OCI-LY7 (cell line): ENCODE measurements around the gene ATP6V0E2.

Source experiments
- EZH2phosphoT487 ChIP-seq: fragments of 200-600 bp; sonication (generic); IDR thresholded peaks from 2 replicates; pipeline ENCODE4 v1.6.1; 2018; ENCODE audit warnings: low read depth, borderline replicate concordance, mild to moderate bottlenecking, mixed run types, antibody characterized with exemption, low read length, moderate library complexity, mixed read lengths
- TF ChIP-seq, protein P1 (sequence below): fragments of 200-600 bp; sonication (generic); conservative IDR thresholded peaks from 2 replicates; pipeline ENCODE4 v1.5.1; 2014; ENCODE audit warnings: mild to moderate bottlenecking, antibody characterized with exemption, low read length, moderate library complexity, mixed read lengths

- TF ChIP-seq, protein P1, sequence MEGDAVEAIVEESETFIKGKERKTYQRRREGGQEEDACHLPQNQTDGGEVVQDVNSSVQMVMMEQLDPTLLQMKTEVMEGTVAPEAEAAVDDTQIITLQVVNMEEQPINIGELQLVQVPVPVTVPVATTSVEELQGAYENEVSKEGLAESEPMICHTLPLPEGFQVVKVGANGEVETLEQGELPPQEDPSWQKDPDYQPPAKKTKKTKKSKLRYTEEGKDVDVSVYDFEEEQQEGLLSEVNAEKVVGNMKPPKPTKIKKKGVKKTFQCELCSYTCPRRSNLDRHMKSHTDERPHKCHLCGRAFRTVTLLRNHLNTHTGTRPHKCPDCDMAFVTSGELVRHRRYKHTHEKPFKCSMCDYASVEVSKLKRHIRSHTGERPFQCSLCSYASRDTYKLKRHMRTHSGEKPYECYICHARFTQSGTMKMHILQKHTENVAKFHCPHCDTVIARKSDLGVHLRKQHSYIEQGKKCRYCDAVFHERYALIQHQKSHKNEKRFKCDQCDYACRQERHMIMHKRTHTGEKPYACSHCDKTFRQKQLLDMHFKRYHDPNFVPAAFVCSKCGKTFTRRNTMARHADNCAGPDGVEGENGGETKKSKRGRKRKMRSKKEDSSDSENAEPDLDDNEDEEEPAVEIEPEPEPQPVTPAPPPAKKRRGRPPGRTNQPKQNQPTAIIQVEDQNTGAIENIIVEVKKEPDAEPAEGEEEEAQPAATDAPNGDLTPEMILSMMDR, result no peak
- no peak for TF ChIP-seq EZH2phosphoT487
Observed at GRCh38 chr7:149870274-149870673, 3.5 kb upstream of the ATP6V0E2 start.
